HCT116 (cell line): ENCODE results near the gene MBNL2.

Experiments used
- CEBPB ChIP-seq: IDR thresholded peaks from 2 replicates; pipeline ENCODE4 v1.6.1; 2012; ENCODE audit warnings: low read depth
- EGR1 ChIP-seq: IDR thresholded peaks from 2 replicates; pipeline ENCODE4 v1.6.1; 2012; ENCODE audit warnings: low read depth
- EZH2 ChIP-seq: fragments of 200-600 bp; sonication (generic); IDR thresholded peaks from 2 replicates; pipeline ENCODE4 v1.6.1; 2017; ENCODE audit warnings: antibody characterized with exemption, mixed run types
- EZH2phosphoT487 ChIP-seq: fragments of 200-600 bp; IDR thresholded peaks from 2 replicates; pipeline ENCODE4 v1.6.1; 2018; ENCODE audit warnings: antibody characterized with exemption, borderline replicate concordance
- POLR2A ChIP-seq: IDR thresholded peaks from 2 replicates; pipeline ENCODE4 v1.7.0; 2011; ENCODE audit warnings: borderline replicate concordance; ENCODE audit not compliant: insufficient read depth, insufficient read length; ENCODE audit errors: extremely low read depth
- POLR2AphosphoS5 ChIP-seq: IDR thresholded peaks from 2 replicates; pipeline ENCODE4 v1.6.1; 2011; ENCODE audit warnings: mild to moderate bottlenecking, low read depth, low read length, moderate library complexity
- RAD21 ChIP-seq: IDR thresholded peaks from 2 replicates; pipeline ENCODE4 v1.6.1; 2012; ENCODE audit warnings: low read depth, mild to moderate bottlenecking
- TCF7L2 ChIP-seq: IDR thresholded peaks from 2 replicates; pipeline ENCODE4 v1.7.0; 2011; ENCODE audit warnings: borderline replicate concordance, inconsistent platforms; ENCODE audit not compliant: insufficient read depth, insufficient read length; ENCODE audit errors: extremely low read depth
- TF ChIP-seq, protein P1 (sequence below), 3 experiments: fragments of 200-600 bp in 1 of 3; sonication (generic) in 1 of 3; IDR thresholded peaks in 2 of 3; conservative IDR thresholded peaks in 1 of 3; 2 replicates each; pipeline ENCODE4 v1.5.1; 2012 to 2017; ENCODE audit warnings: low read depth in 2 of 3, low read length in 2 of 3, antibody characterized with exemption in 1 of 3, borderline replicate concordance in 1 of 3, control low read depth in 1 of 3, mild to moderate bottlenecking in 1 of 3, mixed read lengths in 1 of 3, mixed run types in 1 of 3, moderate library complexity in 1 of 3; ENCODE audit not compliant: insufficient read depth in 1 of 3
- TF ChIP-seq, protein P2 (sequence below): IDR thresholded peaks from 2 replicates; pipeline ENCODE4 v1.6.1; 2012; ENCODE audit warnings: low read depth
- TF ChIP-seq, protein P3 (sequence below): IDR thresholded peaks from 2 replicates; pipeline ENCODE4 v1.6.1; 2012
- TF ChIP-seq, protein P4 (sequence below): IDR thresholded peaks from 2 replicates; pipeline ENCODE4 v1.6.1; 2011; ENCODE audit warnings: mild to moderate bottlenecking, low read length, moderate library complexity; ENCODE audit not compliant: insufficient replicate concordance; ENCODE audit errors: extremely low read depth
- TF ChIP-seq, protein P5 (sequence below): IDR thresholded peaks from 2 replicates; pipeline ENCODE4 v1.6.1; 2012

DNA sequence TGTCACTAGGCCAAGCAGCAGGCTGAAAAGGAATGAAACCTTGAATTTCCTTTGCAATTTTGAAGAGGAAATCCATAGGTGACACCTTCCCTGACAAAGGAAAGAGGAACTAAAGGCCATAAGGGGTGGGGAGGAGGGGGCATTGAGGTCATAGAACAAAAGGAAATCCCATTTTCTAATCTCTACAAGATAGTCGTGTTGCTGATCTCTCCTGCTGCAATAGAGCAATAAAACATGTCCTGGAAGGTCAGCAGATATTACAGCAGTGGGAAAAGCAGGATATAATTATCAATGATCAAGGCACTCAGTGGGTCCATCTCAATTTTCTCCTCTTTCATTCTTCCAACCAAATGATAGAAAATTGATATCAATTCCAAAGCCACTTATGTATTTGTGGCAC is 191.6 kb downstream of the MBNL2 start:
- TF ChIP-seq, protein P1, sequence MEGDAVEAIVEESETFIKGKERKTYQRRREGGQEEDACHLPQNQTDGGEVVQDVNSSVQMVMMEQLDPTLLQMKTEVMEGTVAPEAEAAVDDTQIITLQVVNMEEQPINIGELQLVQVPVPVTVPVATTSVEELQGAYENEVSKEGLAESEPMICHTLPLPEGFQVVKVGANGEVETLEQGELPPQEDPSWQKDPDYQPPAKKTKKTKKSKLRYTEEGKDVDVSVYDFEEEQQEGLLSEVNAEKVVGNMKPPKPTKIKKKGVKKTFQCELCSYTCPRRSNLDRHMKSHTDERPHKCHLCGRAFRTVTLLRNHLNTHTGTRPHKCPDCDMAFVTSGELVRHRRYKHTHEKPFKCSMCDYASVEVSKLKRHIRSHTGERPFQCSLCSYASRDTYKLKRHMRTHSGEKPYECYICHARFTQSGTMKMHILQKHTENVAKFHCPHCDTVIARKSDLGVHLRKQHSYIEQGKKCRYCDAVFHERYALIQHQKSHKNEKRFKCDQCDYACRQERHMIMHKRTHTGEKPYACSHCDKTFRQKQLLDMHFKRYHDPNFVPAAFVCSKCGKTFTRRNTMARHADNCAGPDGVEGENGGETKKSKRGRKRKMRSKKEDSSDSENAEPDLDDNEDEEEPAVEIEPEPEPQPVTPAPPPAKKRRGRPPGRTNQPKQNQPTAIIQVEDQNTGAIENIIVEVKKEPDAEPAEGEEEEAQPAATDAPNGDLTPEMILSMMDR (IDR thresholded peaks at IDR 0.05 in 2 of 3, conservative IDR thresholded peaks at IDR 0.05 in 1 of 3; ENCODE audit: borderline replicate concordance in 1 of 3, insufficient read depth in 1 of 3, low read depth in 2 of 3, low read length in 2 of 3): no peak
- no peak for TF ChIP-seq CEBPB
- no peak for TF ChIP-seq TCF7L2
- TF ChIP-seq POLR2AphosphoS5: no peak
- TF ChIP-seq, protein P2, sequence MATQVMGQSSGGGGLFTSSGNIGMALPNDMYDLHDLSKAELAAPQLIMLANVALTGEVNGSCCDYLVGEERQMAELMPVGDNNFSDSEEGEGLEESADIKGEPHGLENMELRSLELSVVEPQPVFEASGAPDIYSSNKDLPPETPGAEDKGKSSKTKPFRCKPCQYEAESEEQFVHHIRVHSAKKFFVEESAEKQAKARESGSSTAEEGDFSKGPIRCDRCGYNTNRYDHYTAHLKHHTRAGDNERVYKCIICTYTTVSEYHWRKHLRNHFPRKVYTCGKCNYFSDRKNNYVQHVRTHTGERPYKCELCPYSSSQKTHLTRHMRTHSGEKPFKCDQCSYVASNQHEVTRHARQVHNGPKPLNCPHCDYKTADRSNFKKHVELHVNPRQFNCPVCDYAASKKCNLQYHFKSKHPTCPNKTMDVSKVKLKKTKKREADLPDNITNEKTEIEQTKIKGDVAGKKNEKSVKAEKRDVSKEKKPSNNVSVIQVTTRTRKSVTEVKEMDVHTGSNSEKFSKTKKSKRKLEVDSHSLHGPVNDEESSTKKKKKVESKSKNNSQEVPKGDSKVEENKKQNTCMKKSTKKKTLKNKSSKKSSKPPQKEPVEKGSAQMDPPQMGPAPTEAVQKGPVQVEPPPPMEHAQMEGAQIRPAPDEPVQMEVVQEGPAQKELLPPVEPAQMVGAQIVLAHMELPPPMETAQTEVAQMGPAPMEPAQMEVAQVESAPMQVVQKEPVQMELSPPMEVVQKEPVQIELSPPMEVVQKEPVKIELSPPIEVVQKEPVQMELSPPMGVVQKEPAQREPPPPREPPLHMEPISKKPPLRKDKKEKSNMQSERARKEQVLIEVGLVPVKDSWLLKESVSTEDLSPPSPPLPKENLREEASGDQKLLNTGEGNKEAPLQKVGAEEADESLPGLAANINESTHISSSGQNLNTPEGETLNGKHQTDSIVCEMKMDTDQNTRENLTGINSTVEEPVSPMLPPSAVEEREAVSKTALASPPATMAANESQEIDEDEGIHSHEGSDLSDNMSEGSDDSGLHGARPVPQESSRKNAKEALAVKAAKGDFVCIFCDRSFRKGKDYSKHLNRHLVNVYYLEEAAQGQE: no peak
- no peak for TF ChIP-seq EZH2phosphoT487
- TF ChIP-seq POLR2A: no peak
- TF ChIP-seq, protein P3, sequence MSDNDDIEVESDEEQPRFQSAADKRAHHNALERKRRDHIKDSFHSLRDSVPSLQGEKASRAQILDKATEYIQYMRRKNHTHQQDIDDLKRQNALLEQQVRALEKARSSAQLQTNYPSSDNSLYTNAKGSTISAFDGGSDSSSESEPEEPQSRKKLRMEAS: no peak
- TF ChIP-seq EZH2: no peak
- no peak for TF ChIP-seq RAD21
- TF ChIP-seq, protein P4, sequence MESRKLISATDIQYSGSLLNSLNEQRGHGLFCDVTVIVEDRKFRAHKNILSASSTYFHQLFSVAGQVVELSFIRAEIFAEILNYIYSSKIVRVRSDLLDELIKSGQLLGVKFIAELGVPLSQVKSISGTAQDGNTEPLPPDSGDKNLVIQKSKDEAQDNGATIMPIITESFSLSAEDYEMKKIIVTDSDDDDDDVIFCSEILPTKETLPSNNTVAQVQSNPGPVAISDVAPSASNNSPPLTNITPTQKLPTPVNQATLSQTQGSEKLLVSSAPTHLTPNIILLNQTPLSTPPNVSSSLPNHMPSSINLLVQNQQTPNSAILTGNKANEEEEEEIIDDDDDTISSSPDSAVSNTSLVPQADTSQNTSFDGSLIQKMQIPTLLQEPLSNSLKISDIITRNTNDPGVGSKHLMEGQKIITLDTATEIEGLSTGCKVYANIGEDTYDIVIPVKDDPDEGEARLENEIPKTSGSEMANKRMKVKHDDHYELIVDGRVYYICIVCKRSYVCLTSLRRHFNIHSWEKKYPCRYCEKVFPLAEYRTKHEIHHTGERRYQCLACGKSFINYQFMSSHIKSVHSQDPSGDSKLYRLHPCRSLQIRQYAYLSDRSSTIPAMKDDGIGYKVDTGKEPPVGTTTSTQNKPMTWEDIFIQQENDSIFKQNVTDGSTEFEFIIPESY: no peak
- TF ChIP-seq EGR1: no peak
- TF ChIP-seq, protein P5, sequence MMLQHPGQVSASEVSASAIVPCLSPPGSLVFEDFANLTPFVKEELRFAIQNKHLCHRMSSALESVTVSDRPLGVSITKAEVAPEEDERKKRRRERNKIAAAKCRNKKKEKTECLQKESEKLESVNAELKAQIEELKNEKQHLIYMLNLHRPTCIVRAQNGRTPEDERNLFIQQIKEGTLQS: no peak
